H9 (cell line): ENCODE measurements around the gene FREM2. TPM values are rescaled to one million over a fixed set of nuclear protein-coding genes. Genes with fewer than 3 reads are reported as not detected.
A peak's percentile ranks its signal among the peaks of the same experiment; 100 is the strongest.

Source experiments
- DNase-seq: peaks from one replicate; pipeline ENCODE4 v3.0.0-alpha.2; 2017
- H2AFZ ChIP-seq: one replicate; pipeline ENCODE4 v1.6.1; 2013; ENCODE audit warnings: mild to moderate bottlenecking, low read length, control low read depth, moderate library complexity
- H2AK5ac ChIP-seq: 2 replicates; pipeline ENCODE4 v1.6.1; 2013; ENCODE audit warnings: low read length, control low read depth, mixed read lengths; ENCODE audit not compliant: insufficient read length
- H2BK120ac ChIP-seq: one replicate; pipeline ENCODE4 v1.6.1; 2013; ENCODE audit warnings: low read depth, mild to moderate bottlenecking, low read length, control low read depth, inconsistent platforms; ENCODE audit not compliant: poor library complexity, severe bottlenecking
- H2BK12ac ChIP-seq: 2 replicates; pipeline ENCODE4 v1.6.1; 2013; ENCODE audit warnings: low read length, control low read depth, mixed read lengths, low read depth; ENCODE audit not compliant: insufficient read length
- H2BK15ac ChIP-seq: 2 replicates; pipeline ENCODE4 v1.6.1; 2013; ENCODE audit warnings: low read depth, low read length, control low read depth
- H2BK20ac ChIP-seq: one replicate; pipeline ENCODE4 v1.6.1; 2013; ENCODE audit warnings: low read depth, mild to moderate bottlenecking, low read length, control low read depth, inconsistent platforms; ENCODE audit not compliant: poor library complexity, severe bottlenecking
- H2BK5ac ChIP-seq: 2 replicates; pipeline ENCODE4 v1.6.1; 2013; ENCODE audit warnings: low read length, control low read depth, mixed read lengths; ENCODE audit not compliant: insufficient read length
- H3K14ac ChIP-seq: 2 replicates; pipeline ENCODE4 v1.6.1; 2013; ENCODE audit warnings: low read length, control low read depth; ENCODE audit not compliant: insufficient read depth
- H3K18ac ChIP-seq: 2 replicates; pipeline ENCODE4 v1.6.1; 2013; ENCODE audit warnings: low read depth, mild to moderate bottlenecking, mixed read lengths, low read length, control low read depth; ENCODE audit not compliant: insufficient read length
- H3K23ac ChIP-seq: 2 replicates; pipeline ENCODE4 v1.6.1; 2013; ENCODE audit warnings: low read length, control low read depth, mixed read lengths, low read depth; ENCODE audit not compliant: insufficient read length
- H3K23me2 ChIP-seq: 2 replicates; pipeline ENCODE4 v1.6.1; 2013; ENCODE audit warnings: low read depth, mild to moderate bottlenecking, mixed read lengths, low read length, control low read depth; ENCODE audit not compliant: insufficient read length, poor library complexity, severe bottlenecking
- H3K27ac ChIP-seq: 2 replicates; pipeline ENCODE4 v1.5.1; 2013; ENCODE audit warnings: low read length, control low read depth, mixed read lengths, low read depth; ENCODE audit not compliant: insufficient read length
- H3K27me3 ChIP-seq: 2 replicates; pipeline ENCODE4 v1.6.1; 2013; ENCODE audit warnings: low read length, control low read depth, inconsistent platforms; ENCODE audit not compliant: insufficient read depth
- H3K4ac ChIP-seq: 2 replicates; pipeline ENCODE4 v1.6.1; 2013; ENCODE audit warnings: low read depth, mild to moderate bottlenecking, control low read depth, inconsistent platforms, low read length, moderate library complexity
- H3K4me1 ChIP-seq: 2 replicates; pipeline ENCODE4 v1.6.1; 2013; ENCODE audit warnings: low read length, control low read depth, inconsistent platforms; ENCODE audit not compliant: insufficient read depth
- H3K4me2 ChIP-seq: 2 replicates; pipeline ENCODE4 v1.6.1; 2013; ENCODE audit warnings: low read length, control low read depth, mixed read lengths; ENCODE audit not compliant: insufficient read length, insufficient read depth
- H3K56ac ChIP-seq: 2 replicates; pipeline ENCODE4 v1.6.1; 2013; ENCODE audit warnings: low read depth, mild to moderate bottlenecking, mixed read lengths, low read length, control low read depth; ENCODE audit not compliant: insufficient read length
- H3K79me1 ChIP-seq: 2 replicates; pipeline ENCODE4 v1.6.1; 2013; ENCODE audit warnings: low read depth, mild to moderate bottlenecking, moderate library complexity, low read length, control low read depth, inconsistent platforms; ENCODE audit not compliant: insufficient read depth, poor library complexity, severe bottlenecking
- H3K79me2 ChIP-seq: 2 replicates; pipeline ENCODE4 v1.6.1; 2013; ENCODE audit warnings: low read length, control low read depth, inconsistent platforms; ENCODE audit not compliant: insufficient read depth
- H3K9ac ChIP-seq: 2 replicates; pipeline ENCODE4 v1.6.1; 2013; ENCODE audit warnings: low read length, control low read depth, mixed read lengths; ENCODE audit not compliant: insufficient read length; ENCODE audit errors: extremely low read depth
- H3K9me3 ChIP-seq: one replicate; pipeline ENCODE4 v1.6.1; 2013; ENCODE audit warnings: low read depth, low read length, inconsistent platforms; ENCODE audit not compliant: control insufficient read depth
- H3T11ph ChIP-seq: one replicate; pipeline ENCODE4 v1.6.1; 2013; ENCODE audit warnings: mild to moderate bottlenecking, low read length, control low read depth, inconsistent platforms
- H4K20me1 ChIP-seq: one replicate; pipeline ENCODE4 v1.6.1; 2013; ENCODE audit not compliant: control insufficient read depth, insufficient read length, insufficient read depth
- H4K5ac ChIP-seq: 2 replicates; pipeline ENCODE4 v1.6.1; 2013; ENCODE audit warnings: low read depth, mild to moderate bottlenecking, mixed read lengths, low read length, control low read depth; ENCODE audit not compliant: insufficient read length
- H4K8ac ChIP-seq: replicated peaks from 2 replicates; pipeline ENCODE4 v1.6.1; 2013; ENCODE audit warnings: low read length, control low read depth, mixed read lengths, low read depth; ENCODE audit not compliant: insufficient read length
- H4K91ac ChIP-seq: 2 replicates; pipeline ENCODE4 v1.6.1; 2013; ENCODE audit warnings: low read depth, mild to moderate bottlenecking, moderate library complexity, mixed read lengths, low read length, control low read depth; ENCODE audit not compliant: insufficient read length
- H3K27ac Mint-ChIP-seq, 3 experiments: 2 replicates in 2 of 3; 3 replicates in 1 of 3; pipeline ENCODE4 v1.8.0; 2020 to 2021; ENCODE audit warnings: mixed read lengths in 3 of 3, mild to moderate bottlenecking in 1 of 3, moderate library complexity in 1 of 3
- H3K27me3 Mint-ChIP-seq: 2 replicates; pipeline ENCODE4 v1.8.0; 2021; ENCODE audit warnings: low read depth, mild to moderate bottlenecking, moderate library complexity, mixed read lengths
- H3K36me3 Mint-ChIP-seq, 3 experiments: 2 replicates in 2 of 3; 3 replicates in 1 of 3; pipeline ENCODE4 v1.8.0; 2020 to 2021; ENCODE audit warnings: low read depth in 3 of 3, mixed read lengths in 3 of 3; ENCODE audit not compliant: insufficient read depth in 1 of 3
- H3K4me1 Mint-ChIP-seq, 2 experiments: 2 replicates each; pipeline ENCODE4 v1.8.0; 2020; ENCODE audit warnings: mixed read lengths in 2 of 2
- H3K4me3 Mint-ChIP-seq, 2 experiments: 2 replicates in 1 of 2; 3 replicates in 1 of 2; pipeline ENCODE4 v1.8.0; 2020 to 2021; ENCODE audit warnings: mild to moderate bottlenecking in 2 of 2, mixed read lengths in 2 of 2, moderate library complexity in 1 of 2
- H3K9me3 Mint-ChIP-seq, 2 experiments: 2 replicates in 1 of 2; 3 replicates in 1 of 2; pipeline ENCODE4 v1.8.0; 2020; ENCODE audit warnings: mild to moderate bottlenecking in 2 of 2, mixed read lengths in 2 of 2, moderate library complexity in 1 of 2
- CTCF ChIP-seq: fragments of 200-600 bp; sonication (generic); conservative IDR thresholded peaks from 3 replicates; pipeline ENCODE4 v1.8.0; 2021; ENCODE audit warnings: antibody characterized with exemption, mild to moderate bottlenecking
- WGBS: extraction: QIAGEN DNeasy Blood & Tissue Kit; methylation state at CpG from one replicate; pipeline ENCODE4 v1.1.7; 2013; ENCODE audit warnings: missing lambda C conversion rate, low lambda C conversion rate, mixed read lengths; ENCODE audit not compliant: insufficient read length; ENCODE audit errors: extremely low coverage; 5-methylcytosine and 5-hydroxymethylcytosine counted together
- total RNA-seq: library from RNA; stranded (reverse); gene quantifications from 2 replicates; pipeline ENCODE4 v1.2.1, GENCODE V29; 2021

FREM2 gene
- total RNA-seq, 1 experiment from 2014 or later = 16.0 TPM

DNA sequence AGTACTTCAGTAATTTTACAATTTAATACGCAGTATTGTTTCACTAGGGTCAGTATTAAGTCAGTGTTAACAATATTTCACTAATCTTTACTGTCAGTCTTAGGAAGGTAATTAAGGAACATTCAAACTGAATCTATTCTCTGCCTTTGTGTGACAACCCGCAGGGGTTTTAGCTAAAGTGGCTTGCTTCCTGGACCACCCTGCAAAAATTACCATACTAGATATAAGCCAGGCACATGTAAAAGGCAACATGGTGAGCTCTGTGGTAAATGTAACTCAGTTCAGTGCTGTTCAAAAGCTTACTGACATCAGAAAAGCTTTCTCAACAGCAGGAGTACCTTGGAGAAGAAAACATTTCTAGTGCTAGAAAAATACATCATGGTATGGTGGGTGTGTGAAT lies 116.7 kb downstream of the FREM2 start:
- Histone ChIP-seq H3K79me1 (no peaks in the 10 kb centered on the region), H2BK12ac (no peak overlapping the region), H3K4me1 (peaks cover 8% of the 10 kb centered on the region; the same call in 1 of the 2 replicates), H3K9ac (no peak overlapping the region), H4K5ac (no peak overlapping the region), H3K4ac (no peak overlapping the region), H3K27me3 (no peaks in the 10 kb centered on the region), H2BK5ac (no peak overlapping the region), H3K23ac (no peak overlapping the region), H2BK20ac (no peak overlapping the region), H3T11ph (no peak overlapping the region), H4K8ac (no peak overlapping the region), H3K79me2 (no peaks in the 10 kb centered on the region), H2AK5ac (no peak overlapping the region), H3K4me2 (no peak overlapping the region), H3K9me3 (no peaks in the 10 kb centered on the region), H3K27ac (peak overlapping the region; percentile 46), H3K23me2 (no peaks in the 10 kb centered on the region), H3K56ac (no peak overlapping the region), H2AFZ (no peak overlapping the region), H4K91ac (no peak overlapping the region), H4K20me1 (no peaks in the 10 kb centered on the region), H3K14ac (no peak overlapping the region), H2BK120ac (no peak overlapping the region), H3K18ac (no peak overlapping the region), H2BK15ac (no peak overlapping the region)
- Mint-ChIP-seq H3K36me3 (peaks cover 5 to 13% (median 13%) of the 10 kb centered on the region in 3 experiments; a peak in 6 of 7 replicates), H3K27ac (peak overlapping the region; percentile 62 to 95 (median 65); a peak in 6 of 7 replicates), H3K4me3 (peak overlapping the region in 1 of 2 experiments; percentile 42; a peak in 1 of 5 replicates), H3K9me3 (peaks cover 7 to 13% of the 10 kb centered on the region in 2 experiments; a peak in 4 of 5 replicates), H3K27me3 (no peaks in the 10 kb centered on the region), H3K4me1 (peaks cover 28% of the 10 kb centered on the region in 2 experiments)
- DNase-seq = no peak
- TF ChIP-seq CTCF = no peak
- WGBS = no CpG with 5 or more reads among the region's 2 CpGs
